Amniotic stem cell (primary cell): Measurements from ENCODE around the gene FAM131C.

Source experiments
- DNase-seq: peaks from one replicate; lab custom pipeline; 2025; lab: John Stamatoyannopoulos, UW

FAM131C gene

DNA sequence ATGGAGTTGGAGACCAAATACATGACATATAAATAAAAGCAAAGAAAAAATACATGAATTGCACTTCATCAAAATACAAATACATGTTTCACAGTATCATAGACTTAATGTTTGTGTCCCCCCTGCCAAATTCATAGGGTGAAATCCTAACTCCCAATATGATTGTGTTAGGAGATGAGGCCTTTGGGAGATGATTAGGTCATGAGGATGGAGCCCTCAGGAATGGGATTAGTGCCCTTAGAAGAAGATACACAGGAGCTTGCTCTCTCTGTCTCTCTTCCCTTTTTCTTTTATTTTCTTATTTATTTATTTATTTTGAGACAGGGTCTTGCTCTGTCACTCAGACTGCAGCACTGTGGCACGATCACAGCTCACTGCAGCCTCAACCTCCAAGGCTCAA is 26.0 kb upstream of the FAM131C start:
- no peak for DNase-seq

DNA sequence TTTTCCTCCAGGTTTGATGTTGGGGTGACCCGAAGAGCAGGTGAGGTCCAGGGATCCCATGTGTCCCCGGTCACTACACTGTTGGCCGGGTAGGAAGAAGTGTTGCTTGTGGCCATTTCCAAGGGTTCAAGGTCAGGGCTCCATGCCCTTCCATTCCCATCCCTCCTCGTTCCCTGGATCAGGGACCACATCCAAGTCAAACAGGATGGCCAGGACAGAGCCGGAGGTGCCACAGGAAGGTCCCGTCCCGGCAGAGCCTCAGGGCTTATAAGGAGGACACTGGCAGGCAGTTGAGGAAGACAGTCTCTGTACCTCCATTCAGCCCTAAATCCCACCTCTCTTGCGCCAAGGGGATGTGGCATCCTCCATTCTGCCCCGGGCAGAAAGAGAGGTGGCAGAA is 22.0 kb upstream of the FAM131C start:
- no peak for DNase-seq

DNA sequence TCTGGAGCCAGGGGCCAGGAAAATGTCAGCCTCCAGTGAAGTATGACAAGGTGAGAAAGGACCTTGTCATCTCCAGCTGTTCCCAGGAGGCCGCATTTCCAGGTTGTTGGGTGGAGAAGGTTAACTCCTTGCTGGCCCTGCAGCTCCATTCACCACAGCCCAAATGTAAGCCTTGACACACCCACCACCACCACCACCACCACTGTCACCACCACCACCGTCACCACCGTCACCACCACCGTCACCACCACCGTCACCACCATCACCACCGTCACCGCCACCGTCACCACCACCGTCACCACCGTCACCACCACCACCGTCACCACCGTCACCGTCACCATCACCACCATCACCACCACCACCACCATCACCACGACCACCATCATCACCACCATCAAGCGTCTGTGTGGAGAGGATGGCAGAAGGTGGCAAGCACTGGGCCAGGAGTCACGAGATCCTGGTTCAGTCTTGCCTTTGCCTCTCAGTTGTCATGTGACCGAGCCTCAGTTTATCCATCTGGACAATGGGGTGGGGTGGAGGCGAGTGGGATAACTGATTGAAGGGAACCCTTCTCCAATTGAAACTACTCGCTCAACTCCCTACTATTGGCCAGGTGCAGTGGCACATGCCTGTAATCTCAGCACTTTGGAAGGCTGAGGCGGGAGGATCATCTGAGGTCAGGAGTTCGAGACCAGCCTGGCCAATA is 21.2 kb upstream of the FAM131C start:
- no peak for DNase-seq

DNA sequence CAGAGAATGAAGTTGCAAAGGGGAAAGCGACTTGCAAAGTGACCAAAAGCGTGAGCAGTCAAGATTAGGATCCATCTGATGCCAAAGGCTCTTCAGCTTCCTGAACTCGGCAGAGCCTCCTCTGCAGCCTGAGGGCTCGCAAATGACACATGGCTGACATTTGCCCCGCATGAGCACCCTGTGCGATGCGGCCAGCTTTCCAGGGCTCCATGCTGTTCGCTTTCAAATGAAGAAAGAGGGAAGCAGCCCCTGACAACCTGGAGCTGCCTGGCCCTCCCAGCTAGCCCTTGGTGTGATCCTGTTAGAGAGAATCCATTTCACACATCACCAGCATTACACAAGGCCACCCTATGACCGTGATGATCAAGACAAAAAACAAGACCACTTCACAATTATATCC is 20.2 kb upstream of the FAM131C start:
- no peak for DNase-seq

DNA sequence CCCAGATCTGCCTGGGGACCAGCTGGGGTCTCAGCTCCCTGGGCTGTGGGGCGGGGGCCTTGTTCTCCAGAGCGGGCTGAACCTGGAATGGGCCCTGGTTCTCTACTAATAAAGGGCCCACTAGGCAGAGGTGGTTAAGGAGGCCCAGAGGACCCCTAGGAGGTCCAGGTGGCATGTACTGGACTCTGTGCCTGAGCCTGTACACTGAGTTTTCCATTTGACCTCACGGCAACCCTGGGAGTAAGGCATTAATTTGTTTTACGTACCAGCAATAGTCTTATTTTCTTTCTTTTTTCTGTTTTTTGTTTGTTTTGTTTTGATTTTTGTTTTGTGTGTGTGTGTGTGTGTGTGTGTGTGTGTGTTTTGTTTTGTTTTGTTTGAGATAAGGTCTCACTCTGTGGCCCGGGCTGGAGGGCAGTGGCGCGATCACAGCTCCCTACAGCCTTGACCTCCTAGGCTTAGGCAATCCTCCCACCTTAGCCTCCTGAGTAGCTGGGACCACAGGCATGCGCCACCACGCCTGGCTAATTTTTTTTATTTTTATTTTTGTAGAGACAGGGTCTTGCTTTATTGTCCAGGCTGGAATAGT is 19.6 kb upstream of the FAM131C start:
- no peak for DNase-seq

DNA sequence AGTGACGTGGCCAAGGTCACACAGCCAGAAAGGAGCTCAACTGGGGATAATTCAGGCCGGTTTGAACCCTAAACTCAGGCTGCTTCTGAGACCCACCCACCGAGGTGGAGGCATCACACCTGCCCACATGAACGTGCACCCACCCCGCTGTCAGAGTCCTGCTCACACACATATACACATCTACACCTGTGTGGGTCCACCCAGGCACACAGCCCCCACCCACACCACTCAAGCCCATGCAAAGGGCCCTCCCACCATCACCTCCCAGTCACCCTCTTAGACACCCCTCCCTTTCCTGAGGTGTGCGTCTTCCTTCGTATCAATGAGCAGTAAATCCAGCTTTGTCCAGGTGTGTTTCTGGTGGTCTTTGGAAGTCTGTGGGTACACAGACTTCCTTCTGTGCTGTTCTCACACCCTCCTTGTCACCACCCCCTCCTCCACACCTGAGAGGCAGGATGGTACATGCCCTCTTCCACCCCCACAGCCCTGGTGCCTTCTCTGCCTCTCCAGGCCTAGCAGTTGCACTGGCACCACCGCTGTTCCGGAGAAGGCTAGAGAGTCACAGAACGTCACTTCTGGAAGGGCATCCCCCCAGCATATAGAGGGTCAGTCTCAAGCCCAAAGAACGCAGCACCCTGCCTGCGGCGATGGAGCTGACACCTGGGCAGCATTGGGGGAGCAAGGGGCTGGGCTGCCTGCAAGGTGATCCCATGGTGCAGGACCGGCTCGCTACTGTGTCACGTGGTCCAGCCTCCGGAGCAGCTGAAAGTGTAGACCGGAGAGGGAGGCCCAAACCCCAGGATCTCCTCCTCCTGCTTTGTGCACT is 18.9 kb upstream of the FAM131C start:
- DNase-seq: no peak

DNA sequence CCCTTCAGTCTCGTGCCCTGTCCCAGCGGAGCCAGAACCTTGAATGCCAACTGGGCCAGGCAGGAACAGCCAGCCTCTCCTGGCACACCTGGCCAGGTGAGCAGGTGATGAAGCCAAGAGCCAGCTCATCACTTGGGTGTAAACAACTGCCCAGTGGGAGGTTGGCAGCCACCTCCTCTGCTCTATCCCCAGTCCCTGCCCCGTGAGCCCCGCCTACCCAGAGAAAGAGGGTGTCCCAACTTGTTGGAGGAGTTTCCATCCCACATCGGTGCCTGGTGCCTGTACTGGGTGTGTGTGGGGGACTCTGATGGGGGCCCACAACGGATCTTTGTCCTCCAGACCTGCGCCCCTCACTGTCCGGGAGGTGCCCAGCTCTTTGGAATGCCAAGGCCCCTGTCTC is 17.8 kb upstream of the FAM131C start:
- no peak for DNase-seq

DNA sequence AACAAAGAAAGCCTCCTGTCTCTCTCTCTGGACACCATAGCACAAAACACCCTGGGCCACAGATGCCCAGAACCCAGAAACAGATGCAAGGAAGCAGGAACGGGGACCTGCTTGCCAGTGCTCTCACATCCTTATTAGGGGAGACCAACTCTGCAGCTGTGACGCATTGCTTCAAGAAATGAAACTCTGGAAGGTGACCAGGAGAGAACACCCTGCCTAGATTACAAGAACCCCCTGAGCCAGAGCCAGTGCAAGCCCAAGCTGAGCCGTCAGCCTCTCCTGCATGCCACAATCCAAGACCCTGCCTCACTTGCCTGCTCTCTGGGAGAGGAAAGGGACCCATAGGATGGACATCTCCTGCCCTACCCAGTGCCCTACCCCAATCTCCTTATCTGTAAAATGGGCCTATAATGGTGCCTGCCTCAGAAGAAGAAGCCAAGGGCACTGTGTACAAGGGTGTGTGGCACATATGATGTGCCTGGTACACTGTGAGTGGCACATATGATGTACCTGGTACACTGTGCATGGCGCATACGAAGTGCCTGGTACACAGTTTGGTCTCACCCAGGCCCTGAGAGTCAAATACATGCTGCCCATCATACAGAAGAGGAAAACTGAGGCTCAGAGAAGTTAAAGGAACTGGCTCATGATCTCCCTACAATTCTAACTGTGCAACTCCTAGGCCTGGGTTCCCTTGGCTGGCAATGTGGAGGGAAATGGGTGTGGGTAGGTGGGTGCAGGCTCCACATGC is 16.8 kb upstream of the FAM131C start:
- DNase-seq: no peak

DNA sequence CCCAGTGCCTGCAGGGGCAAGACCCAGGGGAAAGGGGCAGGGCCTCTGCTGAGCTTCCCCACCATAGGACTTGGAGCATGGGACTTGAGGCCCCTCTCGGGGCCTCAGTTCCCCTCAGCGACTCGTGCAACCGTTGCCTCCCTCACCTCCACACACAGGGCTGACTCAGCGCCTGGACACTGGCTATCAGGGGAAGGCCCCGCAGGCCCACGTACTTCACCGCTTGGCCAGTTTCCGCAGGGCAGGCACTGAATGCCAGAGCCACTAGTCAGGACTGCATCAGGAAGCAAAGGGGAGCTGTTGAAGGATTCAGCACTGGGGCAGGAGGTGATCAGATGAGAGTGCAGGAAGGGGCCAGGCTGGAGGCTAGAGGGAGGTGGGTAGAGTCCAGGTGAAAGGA is 15.5 kb upstream of the FAM131C start:
- DNase-seq: peak; percentile 91

DNA sequence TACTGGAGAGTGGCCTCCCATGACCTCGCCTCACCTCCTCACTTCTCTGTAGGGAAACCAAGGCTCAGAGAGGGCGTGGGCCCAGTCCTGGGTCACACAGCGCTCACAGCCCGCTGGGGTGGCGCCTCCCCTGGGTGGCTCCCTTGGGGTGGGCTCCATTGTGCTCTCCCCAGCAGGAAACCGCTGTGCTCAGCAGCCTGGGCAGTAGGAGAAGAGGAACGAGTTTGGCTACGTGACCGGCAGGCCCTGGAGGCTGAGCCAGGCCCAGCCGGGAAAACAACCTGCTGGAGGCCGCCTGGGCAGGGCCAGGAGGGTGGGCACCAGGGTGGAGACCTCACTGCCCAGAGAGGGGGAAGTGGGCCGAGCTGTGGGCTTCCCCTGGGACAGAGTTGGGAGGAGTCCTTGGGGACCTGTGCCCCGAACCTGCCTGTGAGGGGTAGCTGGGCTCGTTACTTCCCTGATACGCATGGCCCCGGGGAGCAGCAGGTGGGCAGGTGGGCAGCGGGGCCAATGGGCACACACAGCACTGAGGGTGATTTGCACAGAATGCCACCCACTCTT is 15.0 kb upstream of the FAM131C start:
- no peak for DNase-seq

DNA sequence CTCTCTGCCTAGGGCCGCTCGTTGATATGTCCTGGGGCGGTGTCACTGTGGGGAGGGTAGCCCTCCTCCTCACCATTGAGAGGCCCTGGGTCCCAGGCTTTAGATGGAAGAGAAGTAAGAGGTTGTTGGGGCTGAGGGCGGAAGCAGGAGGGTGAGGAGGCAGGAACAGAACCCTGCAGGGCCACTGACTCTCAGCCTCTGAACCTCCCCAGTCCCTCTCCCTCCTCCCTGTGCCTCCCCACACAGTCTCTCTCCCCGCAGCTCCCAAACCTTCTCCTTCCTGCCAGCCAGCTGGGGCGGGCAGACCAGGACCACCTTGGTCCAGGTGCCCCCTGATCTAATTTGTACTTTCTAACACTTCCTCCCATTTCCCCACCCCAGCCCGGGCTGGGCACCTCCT is 14.3 kb upstream of the FAM131C start:
- DNase-seq: no peak

DNA sequence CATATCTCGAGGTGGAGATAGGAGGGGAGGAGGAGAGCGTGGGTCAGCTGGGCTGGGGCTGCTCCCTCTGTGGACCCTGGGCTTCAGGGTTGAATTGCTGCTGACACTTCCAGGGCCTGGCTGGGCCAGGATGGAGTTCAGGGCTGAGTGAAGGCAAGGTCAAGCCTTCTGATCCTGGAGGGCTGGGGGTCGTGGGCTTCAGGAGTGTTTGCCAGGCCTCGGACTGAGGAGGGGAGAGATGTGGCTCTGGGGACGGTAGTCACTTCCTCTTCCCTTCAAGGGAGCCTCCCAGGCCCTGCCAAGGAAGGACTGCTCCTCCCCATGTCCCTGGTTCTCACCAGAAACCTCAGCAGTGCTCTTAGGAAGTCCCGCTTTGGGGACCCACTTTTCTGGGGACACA is 12.1 kb upstream of the FAM131C start:
- no peak for DNase-seq

DNA sequence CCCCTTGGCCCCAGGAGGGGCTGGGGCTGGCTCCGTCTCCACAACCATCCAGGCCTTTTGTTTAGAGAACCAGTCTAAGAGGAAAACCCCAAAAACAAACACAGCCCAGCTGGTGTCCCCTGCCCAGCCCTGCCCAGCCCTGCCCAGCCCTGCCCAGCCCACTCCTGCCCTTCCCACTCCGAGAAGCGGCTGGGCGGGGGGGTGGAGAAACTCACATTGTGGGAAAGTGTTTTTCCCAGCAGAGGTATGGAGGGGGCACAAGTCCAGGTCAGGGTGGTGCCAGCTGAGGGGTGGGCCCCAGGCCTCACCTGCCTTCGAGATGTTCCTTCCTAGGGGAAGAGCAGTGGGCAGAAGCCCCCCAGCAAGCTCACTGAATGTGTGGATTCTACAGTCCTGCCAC is 10.0 kb upstream of the FAM131C start:
- no peak for DNase-seq

DNA sequence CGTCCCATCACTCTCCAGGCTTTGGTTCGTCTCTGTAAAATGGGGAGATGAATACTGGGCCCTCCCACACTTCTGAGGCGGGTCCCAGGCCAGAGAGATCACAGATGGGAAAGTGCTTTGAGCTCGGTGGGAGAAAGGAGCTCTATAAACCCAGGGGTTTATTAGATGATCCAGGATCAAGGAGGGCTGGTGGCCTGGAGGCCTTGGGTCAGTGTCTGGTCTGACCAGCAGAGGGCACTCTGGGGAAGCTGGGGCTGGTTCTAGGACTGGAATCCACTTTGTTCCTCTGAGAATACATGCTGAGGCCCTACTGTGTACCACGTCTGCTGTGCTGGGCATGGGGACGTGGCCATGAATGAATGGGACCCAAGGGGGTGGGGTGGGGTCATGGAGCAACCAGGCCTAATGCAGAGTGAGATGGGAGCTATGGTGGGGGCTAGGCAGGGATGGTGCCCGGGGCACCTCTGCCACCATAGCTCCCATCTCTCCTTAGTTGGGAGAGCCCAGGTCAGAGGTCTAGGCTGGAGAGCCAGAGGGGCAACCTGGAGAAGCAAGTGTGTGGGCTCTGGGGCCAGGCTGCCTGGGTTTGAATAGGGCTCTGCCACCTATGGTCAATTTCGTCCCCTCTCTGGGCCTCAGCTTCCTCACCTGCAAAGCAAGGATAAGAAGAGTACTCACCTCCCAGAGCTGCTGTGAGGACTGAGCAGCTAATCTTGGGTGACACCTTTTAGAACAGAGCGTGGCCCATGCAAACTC is 9.0 kb upstream of the FAM131C start:
- DNase-seq: no peak

DNA sequence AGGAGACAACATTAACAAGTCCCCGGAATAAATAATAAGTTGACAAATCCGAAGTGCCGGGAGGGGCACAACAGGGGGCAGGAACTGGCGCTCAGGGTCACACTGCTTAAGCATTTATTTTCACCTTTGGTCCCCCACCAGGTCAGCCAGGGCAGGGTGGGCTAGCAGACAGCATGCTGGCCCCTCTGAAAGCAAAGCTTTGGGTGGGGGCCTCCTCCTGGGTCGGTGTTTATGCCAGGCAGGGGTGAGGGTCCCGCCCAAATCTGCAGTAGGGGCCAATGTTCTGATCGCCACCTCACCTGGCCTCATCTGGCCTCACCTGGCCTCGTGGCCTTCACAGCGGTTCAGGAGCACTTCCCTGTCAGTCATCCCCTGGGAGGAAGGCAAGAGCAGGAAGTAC is 8.2 kb upstream of the FAM131C start:
- no peak for DNase-seq

DNA sequence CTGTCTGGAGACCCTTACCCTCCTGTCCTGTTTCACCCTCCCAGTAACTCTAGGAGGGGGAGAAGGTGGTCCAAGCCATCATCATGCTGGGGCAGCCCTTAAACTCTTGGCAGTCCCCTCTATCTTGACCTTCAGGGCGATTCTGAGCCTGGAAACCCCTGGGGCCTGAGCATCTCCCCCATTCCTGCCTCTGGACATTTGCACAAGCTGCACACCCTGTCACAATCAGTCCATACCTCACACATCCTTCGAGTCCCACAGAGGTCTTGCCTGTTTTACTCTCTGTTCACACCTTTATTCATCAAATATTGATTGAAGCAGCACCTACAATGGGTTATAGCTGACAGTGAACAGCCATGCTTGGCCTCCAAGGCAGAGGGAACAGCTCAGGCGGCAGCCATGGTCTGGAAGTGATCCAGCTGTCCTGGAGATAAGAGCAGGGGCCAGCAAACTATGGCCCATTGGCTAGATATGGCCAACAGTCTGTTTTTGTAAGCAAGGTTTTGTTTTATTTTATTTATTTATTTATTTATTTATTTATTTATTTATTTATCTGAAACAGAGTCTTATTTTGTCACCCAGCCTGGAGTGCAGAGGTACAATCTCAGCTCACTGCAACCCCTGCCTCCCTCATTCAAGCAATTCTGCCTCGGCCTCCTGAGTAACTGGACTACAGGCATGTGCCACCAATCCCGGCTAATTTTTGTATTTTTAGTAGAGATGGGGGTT is 7.1 kb upstream of the FAM131C start:
- DNase-seq: no peak

DNA sequence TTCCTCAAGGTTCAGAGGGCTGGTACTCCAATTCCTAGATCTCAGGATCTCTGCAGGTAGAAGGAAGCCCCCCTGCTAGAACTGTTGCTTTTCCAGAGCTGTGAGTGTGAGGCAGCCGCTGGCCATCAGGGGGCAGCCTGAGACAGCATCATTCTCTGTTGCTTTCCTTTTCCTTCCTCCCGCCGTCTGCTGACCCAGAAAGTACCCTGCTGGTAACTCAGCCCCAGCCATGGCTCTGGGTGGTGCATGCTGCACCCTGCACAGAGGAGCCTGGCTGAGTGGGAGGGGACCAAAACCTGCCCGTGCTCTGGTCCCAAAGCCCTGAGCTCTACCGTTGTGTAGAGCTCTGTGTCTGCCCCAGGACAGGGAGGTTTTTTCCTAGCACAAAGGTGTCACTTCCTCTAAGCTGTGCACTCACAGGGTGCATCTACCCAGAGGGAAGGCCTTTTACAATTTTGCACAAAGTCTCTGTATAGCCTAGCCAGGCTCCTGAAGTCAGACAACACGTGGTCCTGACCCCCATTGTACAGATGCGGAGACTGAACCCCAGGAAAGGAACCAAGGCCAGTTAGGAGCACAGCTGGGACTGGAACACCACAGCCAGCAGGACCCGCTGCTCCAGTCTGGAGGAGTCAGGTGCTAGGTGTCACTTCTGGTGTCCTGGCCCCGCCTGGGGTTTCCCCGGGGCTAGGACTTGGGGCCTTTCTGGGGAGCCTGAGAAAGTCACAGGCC is 5.6 kb upstream of the FAM131C start:
- DNase-seq: peak; percentile 60

DNA sequence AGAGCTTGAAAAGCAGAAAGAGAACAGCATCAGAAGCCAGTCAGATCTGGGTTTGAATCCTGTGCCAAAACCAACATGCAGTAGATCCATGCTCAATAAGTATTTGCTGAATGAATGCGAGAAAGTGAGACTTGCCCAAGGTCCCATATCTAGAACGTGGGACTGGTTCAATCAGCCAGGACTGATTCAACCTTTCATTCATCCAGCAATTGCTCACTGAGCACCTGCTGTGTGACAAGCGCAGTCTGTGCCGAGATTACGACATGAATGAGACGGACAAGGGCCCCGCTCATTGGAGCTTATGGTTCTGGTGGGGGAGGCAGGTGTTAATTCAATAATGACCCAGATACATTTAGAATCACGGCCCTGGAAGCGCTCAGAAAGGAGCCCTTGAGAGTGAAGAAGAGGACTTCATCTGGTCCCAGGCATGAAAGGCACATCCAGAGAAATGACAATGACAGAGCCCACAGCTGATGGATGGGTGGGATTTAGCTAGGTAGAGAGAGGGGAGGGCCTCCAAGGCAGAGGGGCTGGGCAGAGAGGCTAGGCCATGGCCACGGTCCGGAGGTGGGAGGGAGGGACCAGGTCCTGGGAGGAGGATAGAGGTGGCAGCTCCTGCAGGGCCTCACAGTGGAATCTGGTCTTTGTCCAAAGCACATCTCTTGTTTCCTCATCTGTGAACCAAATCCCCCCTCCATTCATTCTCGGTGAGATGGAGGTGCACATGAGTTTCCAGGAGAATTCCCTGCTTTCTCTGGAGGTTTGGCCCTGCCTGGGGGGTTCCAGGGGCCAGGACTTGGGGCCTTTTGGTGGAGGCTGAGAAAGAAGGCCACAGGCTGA is 4.2 kb upstream of the FAM131C start:
- no peak for DNase-seq

DNA sequence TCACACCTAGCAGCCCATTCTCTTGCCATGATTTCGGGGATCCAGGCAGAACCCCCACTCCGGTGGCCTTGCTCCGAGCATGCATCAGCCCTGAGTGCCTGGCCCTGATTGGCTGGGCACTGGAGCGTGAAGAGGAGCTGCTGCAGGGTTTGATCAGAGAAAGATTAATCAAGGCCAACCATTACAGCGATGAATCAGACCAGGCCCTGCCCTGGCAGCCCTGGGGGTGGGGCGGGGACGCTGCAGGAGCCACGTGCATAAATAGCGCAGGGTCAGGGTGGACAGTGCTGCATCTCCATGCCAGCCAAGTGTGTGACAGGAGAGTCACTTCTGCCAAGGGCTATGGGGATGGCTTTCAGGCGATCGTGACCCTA is 3.4 kb upstream of the FAM131C start:
- DNase-seq: peak; percentile 49
